Calu3 (cell line): ENCODE results near the gene TCEANC. TPM values are rescaled to one million over a fixed set of nuclear protein-coding genes. Genes with fewer than 3 reads are reported as not detected.
A peak's percentile ranks its signal among the peaks of the same experiment; 100 is the strongest.

Experiments
- Bru-seq: library from RNA; stranded (reverse); fragments of 400-500 nt; gene quantifications from one replicate; lab custom pipeline; 2021; lab: Mats Ljungman, UMichigan
- BruChase-seq, 2 experiments: library from RNA; stranded (reverse); fragments of 400-500 nt; gene quantifications; one replicate each; lab custom pipeline; 2021; lab: Mats Ljungman, UMichigan
- BruUV-seq: library from RNA; stranded (reverse); fragments of 400-500 nt; replicated peaks from 2 replicates; lab custom pipeline; 2021; lab: Mats Ljungman, UMichigan
- CTCF ChIA-PET: fragments of 300-600 bp; sonication (Branson Sonifier 250); formaldehyde crosslinking; loops from one replicate; lab custom pipeline; 2022; ENCODE audit warnings: antibody characterized with exemption; lab: Charles Lee
- DNase-seq: peaks from one replicate; pipeline ENCODE4 v3.0.0; 2022
- H3K27ac Mint-ChIP-seq: one replicate; pipeline ENCODE4 v1.8.0; 2022; ENCODE audit warnings: mixed read lengths; ENCODE audit not compliant: unreplicated experiment
- H3K27me3 Mint-ChIP-seq: one replicate; pipeline ENCODE4 v1.8.0; 2022; ENCODE audit warnings: mixed read lengths; ENCODE audit not compliant: unreplicated experiment
- H3K36me3 Mint-ChIP-seq: one replicate; pipeline ENCODE4 v1.8.0; 2022; ENCODE audit warnings: mild to moderate bottlenecking, moderate library complexity, mixed read lengths; ENCODE audit not compliant: insufficient read depth, unreplicated experiment
- H3K4me1 Mint-ChIP-seq: one replicate; pipeline ENCODE4 v1.8.0; 2022; ENCODE audit warnings: mild to moderate bottlenecking, low read depth, mixed read lengths; ENCODE audit not compliant: unreplicated experiment
- H3K4me3 Mint-ChIP-seq: one replicate; pipeline ENCODE4 v1.8.0; 2022; ENCODE audit warnings: mild to moderate bottlenecking, low read depth, moderate library complexity, mixed read lengths; ENCODE audit not compliant: unreplicated experiment
- H3K9me3 Mint-ChIP-seq: one replicate; pipeline ENCODE4 v1.8.0; 2022; ENCODE audit warnings: low read depth, mixed read lengths; ENCODE audit not compliant: unreplicated experiment
- CTCF ChIP-seq: fragments of 200-600 bp; IDR thresholded peaks from one replicate; pipeline ENCODE4 v1.8.0; 2022; ENCODE audit warnings: antibody characterized with exemption; ENCODE audit not compliant: unreplicated experiment
- intact Hi-C: fragments of 100-400 bp; cut with micrococcal nuclease; formaldehyde crosslinking; loops from one replicate; pipeline ENCODE4 v1.10.0; 2022; ENCODE audit not compliant: unreplicated experiment
- long read RNA-seq: library from polyadenylated mRNA; stranded (forward); transcript quantifications from one replicate; pipeline ENCODE4 v2.0.0, GENCODE V29; 2022
- total RNA-seq: library from RNA; stranded (reverse); gene quantifications from 2 replicates; pipeline ENCODE4 v1.2.3, GENCODE V29; 2022

TCEANC gene
- total RNA-seq, result 1.7 and 2.1 TPM in 2 replicates
- Bru-seq, nascent RNA, result percentile 41 among the genes with signal in this experiment
- percentile 39 among the genes with signal in this experiment for BruChase-seq, experiment 1, labeled RNA remaining after a 6-hour chase
- BruChase-seq, experiment 2, labeled RNA remaining after a 2-hour chase, result percentile 44 among the genes with signal in this experiment
- long read RNA-seq, partial matches to known transcripts, result 0 of 4 reads
- long read RNA-seq, other reads (novel, unspliced or antisense), result 4 of 4 reads

- Mint-ChIP-seq H3K9me3 (no peaks in the 10 kb centered on the region), H3K36me3 (peaks cover 14% of the 10 kb centered on the region), H3K27me3 (no peaks in the 10 kb centered on the region), H3K4me1 (peaks cover 15% of the 10 kb centered on the region), H3K27ac (peak within 1 kb of the TSS; percentile 81), H3K4me3 (peak within 1 kb of the TSS; percentile 80)
- peak; percentile 95 for DNase-seq
- intact Hi-C loops, result loop anchor here (2.0 kb wide), 1 partner anchor 376 kb away; the partner anchor contains the start of gene GEMIN8
- CTCF ChIA-PET, result interaction anchor here (1.0 kb wide), 1 partner anchor 45 kb away, joined by 4 read pairs; no protein-coding TSS in a partner anchor
- no peak for TF ChIP-seq CTCF
- BruUV-seq, result TSS peak; percentile 80
Observed at GRCh38 chrX:13652850-13653693, at the start of gene TCEANC. Gene TCEANC (plus strand): TSS chrX:13653141. CDS start chrX:13662509, 9,368 bp downstream.

- Mint-ChIP-seq H3K4me1 (peaks cover 26% of the 10 kb centered on the region), H3K27ac (no peak overlapping the region), H3K27me3 (no peaks in the 10 kb centered on the region), H3K36me3 (no peaks in the 10 kb centered on the region), H3K4me3 (no peak overlapping the region), H3K9me3 (no peaks in the 10 kb centered on the region)
- CTCF ChIA-PET, result interaction anchor here (0.7 kb wide), 2 partner anchors 129 to 1697 kb away, joined by 4 to 7 read pairs; partner anchors contain the start of genes OFD1 and TRAPPC2
- BruUV-seq, result no TSS peak
- intact Hi-C loops, result no loop called here
- TF ChIP-seq CTCF, result no peak
- peak; percentile 30 for DNase-seq
Observed at GRCh38 chrX:13605611-13606010, 47.3 kb upstream of the TCEANC start.

GRCh38 chrX:13607331-13607995, 45.5 kb upstream of the TCEANC start:
- no peaks in the 10 kb centered on the region for H3K9me3 Mint-ChIP-seq
- H3K4me3 Mint-ChIP-seq, result no peak overlapping the region
- TF ChIP-seq CTCF, result no peak
- CTCF ChIA-PET, result interaction anchor here (1.7 kb wide), 1 partner anchor 39 kb away, joined by 6 read pairs; no protein-coding TSS in a partner anchor
- intact Hi-C loops, result no loop called here
- BruUV-seq, result no TSS peak
- DNase-seq, result no peak
- no peaks in the 10 kb centered on the region for H3K27me3 Mint-ChIP-seq
- H3K27ac Mint-ChIP-seq, result no peak overlapping the region
- no peaks in the 10 kb centered on the region for H3K36me3 Mint-ChIP-seq
- peaks cover 26% of the 10 kb centered on the region for H3K4me1 Mint-ChIP-seq

GRCh38 chrX:13607996-13608365, 45.0 kb upstream of the TCEANC start:
- Mint-ChIP-seq H3K27me3 (no peaks in the 10 kb centered on the region), H3K9me3 (no peaks in the 10 kb centered on the region), H3K4me3 (no peak overlapping the region), H3K4me1 (peaks cover 26% of the 10 kb centered on the region), H3K27ac (no peak overlapping the region), H3K36me3 (no peaks in the 10 kb centered on the region)
- CTCF ChIA-PET, result interaction anchor here (1.7 kb wide), 1 partner anchor 38 kb away, joined by 6 read pairs; no protein-coding TSS in a partner anchor
- no peak for DNase-seq
- no TSS peak for BruUV-seq
- TF ChIP-seq CTCF, result no peak
- intact Hi-C loops, result no loop called here
